Measurements from ENCODE around the gene SYT14. TPM values are rescaled to one million over a fixed set of nuclear protein-coding genes. Genes with fewer than 3 reads are reported as not detected.
"Not testable (repeated sequence)": the region's sequence is repeated elsewhere in the genome, so short reads cannot be mapped to it uniquely, and the experiment has no call there.

SYT14 gene
- total RNA-seq: 1 to 10 TPM in 3 of 4 donors, under 1 TPM in 1; 0.98 to 4.2 (median 2.0) TPM

- Histone ChIP-seq H3K36me3 (no peaks in the 10 kb centered on the region), H3K4me1 (peaks cover 0 to 13% (median 0%) of the 10 kb centered on the region in 4 donors), H3K9me3 (no peaks in the 10 kb centered on the region), H3K27me3 (peaks cover 0 to 16% of the 10 kb centered on the region in 2 donors), H3K27ac (peak within 1 kb of the TSS in 1 of 4 donors; percentile 69), H3K4me3 (peak within 1 kb of the TSS; percentile 32 to 64 (median 34))
- TF ChIP-seq CTCF (IDR thresholded peaks at IDR 0.05) (no peak), POLR2A (IDR thresholded peaks at IDR 0.05) (no peak), EP300 (IDR thresholded peaks at IDR 0.05) (no peak)
- DNase-seq (ENCODE audit: low spot score in 2 of 2): no peak
- WGBS, 2 donors: 3% methylated on average over 48 to 62 of the region's 98 CpGs
Measured at GRCh38 chr1:209937996-209938959, at the start of gene SYT14. Gene SYT14 (plus strand): TSS chr1:209938217. CDS start chr1:209938265, 48 bp downstream.

DNA sequence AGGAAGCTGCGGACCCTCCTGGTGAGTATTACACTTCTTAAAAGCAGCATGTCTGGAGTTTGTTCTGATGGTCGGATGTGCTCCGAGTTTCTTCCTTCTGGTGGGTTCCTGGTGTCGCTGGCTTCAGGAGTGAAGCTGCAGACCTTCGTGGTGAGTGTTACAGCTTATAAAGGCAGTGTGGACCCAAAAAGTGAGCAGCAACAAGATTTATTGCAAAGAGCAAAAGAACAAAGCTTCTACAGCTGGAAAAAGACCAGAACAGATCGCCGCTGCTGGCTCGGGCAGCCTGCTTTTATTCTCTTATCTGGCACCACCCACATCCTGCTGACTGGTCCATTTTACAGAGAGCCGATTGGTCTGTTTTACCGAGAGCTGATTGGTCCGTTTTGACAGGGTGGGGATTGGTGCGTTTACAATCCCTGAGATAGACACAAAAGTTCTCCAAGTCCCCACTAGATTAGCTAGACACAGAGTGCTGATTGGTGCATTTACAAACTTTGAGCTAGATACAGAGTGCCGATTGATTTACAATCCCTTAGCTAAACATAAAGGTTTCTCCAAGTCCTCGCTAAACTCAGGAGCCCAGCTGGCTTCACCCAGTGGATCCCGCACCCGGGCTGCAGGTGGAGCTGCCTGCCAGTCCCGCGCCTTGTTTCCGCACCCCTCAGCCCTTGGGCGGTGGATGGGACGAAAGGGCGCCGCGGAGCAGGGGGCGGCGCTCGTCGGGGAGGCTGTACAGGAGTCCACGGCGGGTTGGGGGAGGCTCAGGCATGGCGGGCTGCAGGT, 49.5 kb upstream of the SYT14 start:
- H3K4me3 ChIP-seq; DNase-seq (ENCODE audit: low spot score in 2 of 2); H3K27ac ChIP-seq; H3K4me1 ChIP-seq; H3K36me3 ChIP-seq; H3K27me3 ChIP-seq; H3K9me3 ChIP-seq: not testable (repeated sequence)
- 85 to 87% methylated on average over 30 to 31 of the region's 31 CpGs for WGBS, 2 donors

DNA sequence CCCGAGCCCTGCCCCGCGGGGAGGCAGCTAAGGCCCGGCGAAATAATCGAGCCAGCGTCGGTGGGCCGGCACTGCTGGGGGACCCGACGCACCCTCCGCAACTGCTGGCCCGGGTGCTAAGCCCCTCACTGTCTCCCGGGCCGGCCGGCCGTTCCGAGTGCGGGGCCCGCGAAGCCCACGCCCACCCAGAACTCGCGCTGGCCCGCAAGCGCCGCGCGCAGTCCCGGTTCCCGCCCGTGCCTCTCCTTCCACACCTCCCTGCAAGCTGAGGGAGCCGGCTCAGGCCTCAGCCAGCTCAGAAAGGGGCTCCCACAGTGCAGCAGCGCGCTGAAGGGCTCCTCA, 49.0 kb upstream of the SYT14 start:
- peaks cover 0 to 6% (median 0%) of the 10 kb centered on the region in 4 donors for H3K4me1 ChIP-seq
- TF ChIP-seq POLR2A (IDR thresholded peaks at IDR 0.05) (no peak), EP300 (IDR thresholded peaks at IDR 0.05) (no peak), CTCF (IDR thresholded peaks at IDR 0.05) (no peak)
- H3K4me3 ChIP-seq: no peak overlapping the region
- no peak for DNase-seq (ENCODE audit: low spot score in 2 of 2)
- H3K27ac ChIP-seq: no peak overlapping the region
- no peaks in the 10 kb centered on the region for H3K36me3 ChIP-seq
- H3K9me3 ChIP-seq: peaks cover 0 to 3% (median 0%) of the 10 kb centered on the region in 4 donors
- WGBS, 2 donors: 84 to 98% methylated on average over 27 to 30 of the region's 35 CpGs
- no peaks in the 10 kb centered on the region for H3K27me3 ChIP-seq

DNA sequence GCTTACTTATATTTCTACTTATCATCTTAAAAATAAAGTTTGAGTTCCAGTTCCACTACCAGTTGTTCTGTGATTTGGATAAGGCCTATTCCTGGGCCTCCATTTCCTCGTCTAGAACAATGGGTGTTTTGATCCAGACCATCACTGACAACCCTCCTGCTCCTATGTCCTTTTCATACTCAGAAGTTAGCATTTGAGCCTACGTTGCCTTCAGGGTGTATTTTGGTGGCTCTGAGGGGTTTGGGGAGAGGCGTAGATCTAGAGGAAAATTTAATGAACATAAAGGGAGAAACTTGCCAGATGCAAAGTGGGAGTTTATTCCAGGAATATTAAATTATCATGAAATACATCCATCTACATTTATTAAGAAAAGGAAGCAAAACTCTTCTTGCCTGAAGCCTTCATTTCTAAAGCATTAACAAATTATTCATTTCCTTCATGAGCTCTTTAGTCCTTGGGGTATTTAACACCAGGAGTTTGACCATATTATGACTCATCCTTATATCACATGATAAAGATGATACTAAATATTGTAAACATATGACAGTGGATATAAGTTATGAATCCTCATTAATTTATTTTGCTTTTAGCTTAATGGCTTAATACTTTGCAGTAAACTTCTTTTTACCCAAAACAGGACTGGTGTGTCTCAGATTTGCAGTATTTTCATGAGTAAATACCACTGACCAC, 47.2 kb upstream of the SYT14 start:
- Histone ChIP-seq H3K27me3 (no peaks in the 10 kb centered on the region), H3K4me3 (no peak overlapping the region), H3K9me3 (peaks cover 0 to 3% (median 0%) of the 10 kb centered on the region in 4 donors), H3K36me3 (no peaks in the 10 kb centered on the region), H3K27ac (no peak overlapping the region), H3K4me1 (no peaks in the 10 kb centered on the region)
- no peak for DNase-seq (ENCODE audit: low spot score in 2 of 2)
- WGBS, 2 donors: 31 to 58% methylated on average over 3 of the region's 3 CpGs
- no peak for TF ChIP-seq EP300 (IDR thresholded peaks at IDR 0.05)
- no peak for TF ChIP-seq CTCF (IDR thresholded peaks at IDR 0.05)
- no peak for TF ChIP-seq POLR2A (IDR thresholded peaks at IDR 0.05)

DNA sequence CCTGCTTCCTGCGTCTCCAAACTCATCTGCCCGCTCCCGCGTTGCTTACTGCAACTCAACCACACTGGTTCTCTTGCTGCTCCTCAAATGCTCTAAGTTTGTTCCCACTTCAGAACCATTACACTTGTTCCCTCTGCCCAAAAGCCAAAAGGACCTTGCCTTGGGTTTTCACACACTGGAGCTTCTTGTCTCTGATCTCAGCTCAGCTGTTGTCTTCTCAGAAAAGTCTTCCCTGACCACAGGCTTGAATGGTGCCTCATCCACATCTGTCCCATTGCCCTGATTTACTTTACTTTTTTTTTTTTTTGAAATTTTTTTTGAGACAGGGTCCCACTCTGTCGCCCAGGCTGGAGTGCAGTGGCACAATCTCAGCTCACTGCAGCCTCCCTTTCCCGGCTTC, 44.3 kb upstream of the SYT14 start:
- Histone ChIP-seq H3K9me3 (peaks cover 0 to 3% (median 0%) of the 10 kb centered on the region in 4 donors), H3K27ac (no peak overlapping the region), H3K4me3 (no peak overlapping the region), H3K4me1 (no peaks in the 10 kb centered on the region), H3K36me3 (no peaks in the 10 kb centered on the region), H3K27me3 (no peaks in the 10 kb centered on the region)
- DNase-seq (ENCODE audit: low spot score in 2 of 2): no peak
- TF ChIP-seq CTCF (IDR thresholded peaks at IDR 0.05) (no peak), POLR2A (IDR thresholded peaks at IDR 0.05) (no peak), EP300 (IDR thresholded peaks at IDR 0.05) (no peak)
- WGBS, 2 donors: 81 to 97% methylated on average over 6 of the region's 6 CpGs

Measured in tibial nerve (tissue), 4 donors.